Measurements from ENCODE around the gene CREM.

The CREM gene

GRCh38 chr10:35119378-35119777 is 7.3 kb upstream of the CREM start:
- Mint-ChIP-seq H3K27me3 (peaks cover 6% of the 10 kb centered on the region), H3K4me1 (peaks cover 6% of the 10 kb centered on the region), H3K36me3 (no peaks in the 10 kb centered on the region), H3K27ac (no peak overlapping the region), H3K9me3 (no peaks in the 10 kb centered on the region), H3K4me3 (no peak overlapping the region)
- CTCF ChIA-PET: interaction anchor here (0.7 to 5.3 kb wide), 20 partner anchors 9 to 516 kb away, joined by 3 to 54 read pairs (median 4); partner anchors contain the start of gene GJD4
- DNase-seq: no peak

- peak overlapping the region; percentile 29 for H3K27ac Mint-ChIP-seq
- peak overlapping the region; percentile 2 for H3K4me3 Mint-ChIP-seq
- CTCF ChIA-PET: interaction anchor here (0.8 to 3.1 kb wide), 4 partner anchors 89 to 130 kb away, joined by 3 to 25 read pairs (median 10); no protein-coding TSS in a partner anchor
These were observed 2.1 kb upstream of the CREM start for GRCh38 chr10:35124540-35124939.

GRCh38 chr10:35126062-35126529 is 550 bp upstream of the CREM start:
- H3K4me1 Mint-ChIP-seq: peaks cover 49% of the 10 kb centered on the region
- no peak for DNase-seq
- CTCF ChIA-PET: interaction anchor here (0.6 to 5.6 kb wide), 14 partner anchors 24 to 131 kb away, joined by 3 to 67 read pairs (median 6); no protein-coding TSS in a partner anchor
- peaks cover 5% of the 10 kb centered on the region for H3K36me3 Mint-ChIP-seq
- H3K27me3 Mint-ChIP-seq: no peaks in the 10 kb centered on the region
- peak overlapping the region; percentile 86 for H3K4me3 Mint-ChIP-seq
- H3K9me3 Mint-ChIP-seq: no peaks in the 10 kb centered on the region
- peak overlapping the region; percentile 96 for H3K27ac Mint-ChIP-seq

More at GRCh38 chr10:35124540-35124939, 2.1 kb upstream of the CREM start:
- DNase-seq: no peak
- no peaks in the 10 kb centered on the region for H3K9me3 Mint-ChIP-seq
- H3K4me1 Mint-ChIP-seq: peaks cover 39% of the 10 kb centered on the region
- H3K27me3 Mint-ChIP-seq: no peaks in the 10 kb centered on the region
- H3K36me3 Mint-ChIP-seq: peaks cover 5% of the 10 kb centered on the region

DNA sequence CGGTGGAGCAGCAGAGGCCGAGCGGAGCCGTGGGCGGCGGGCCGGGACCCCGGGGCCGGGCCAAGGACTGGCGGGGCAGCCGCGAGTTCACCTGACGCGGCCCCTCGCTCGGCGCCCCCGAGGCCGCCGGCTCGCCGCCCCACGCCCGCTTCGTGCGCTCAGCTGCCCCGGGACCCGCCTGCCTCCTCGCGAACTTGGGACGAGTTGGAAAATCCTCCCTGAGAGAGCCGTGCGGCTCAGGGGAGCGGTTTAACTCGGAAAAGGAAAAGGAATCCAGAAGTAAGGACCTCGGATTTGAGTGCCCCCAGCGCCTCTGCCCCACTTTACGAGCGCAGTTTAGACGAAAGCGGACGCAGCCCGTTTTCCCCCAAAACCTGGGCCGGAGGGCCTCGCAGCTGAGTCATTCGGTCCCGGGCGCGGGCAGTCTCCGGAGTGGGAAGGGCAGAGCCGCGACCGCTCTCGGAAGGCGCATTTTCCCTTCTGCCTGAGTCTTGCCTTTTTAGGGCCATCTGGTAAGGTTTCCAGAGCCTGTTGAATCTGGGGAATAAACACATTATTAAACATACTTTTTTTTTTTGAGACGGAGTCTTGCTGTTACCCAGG is 744 bp downstream of the CREM start:
- Mint-ChIP-seq H3K4me3 (peak overlapping the region; percentile 86), H3K27me3 (no peaks in the 10 kb centered on the region), H3K27ac (peak overlapping the region; percentile 96), H3K4me1 (peaks cover 62% of the 10 kb centered on the region), H3K9me3 (no peaks in the 10 kb centered on the region), H3K36me3 (peaks cover 5% of the 10 kb centered on the region)
- peak; percentile 64 for DNase-seq
- CTCF ChIA-PET: interaction anchor here (0.9 to 5.6 kb wide), 7 partner anchors 65 to 93 kb away, joined by 4 to 67 read pairs (median 12); no protein-coding TSS in a partner anchor

DNA sequence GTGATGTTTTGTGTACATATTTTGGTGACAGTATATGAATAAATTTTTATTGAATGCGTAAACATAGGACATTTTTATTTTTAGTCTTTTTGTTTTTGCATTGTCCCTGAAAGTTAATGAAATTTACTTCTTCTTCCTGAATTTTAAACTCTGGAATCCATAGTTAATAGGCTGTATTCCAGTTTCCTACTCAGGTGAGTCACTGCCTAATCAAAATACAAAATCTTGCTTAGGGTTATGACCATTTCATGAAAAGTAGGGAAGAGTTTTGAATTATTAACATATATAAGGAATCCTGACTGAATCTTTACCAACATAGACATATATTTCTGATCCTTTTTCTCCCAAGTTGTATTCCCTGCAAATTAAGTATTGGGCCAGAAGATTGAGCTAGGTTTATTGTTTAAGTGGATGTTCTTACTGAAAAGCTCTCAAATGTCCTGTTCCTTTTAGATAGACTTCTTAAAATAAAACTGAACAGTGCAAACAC is 2.6 kb downstream of the CREM start:
- CTCF ChIA-PET: interaction anchor here (2.1 to 5.6 kb wide), 2 partner anchors 66 to 87 kb away, joined by 6 to 67 read pairs; no protein-coding TSS in a partner anchor
- peaks cover 75% of the 10 kb centered on the region for H3K4me1 Mint-ChIP-seq
- no peaks in the 10 kb centered on the region for H3K27me3 Mint-ChIP-seq
- H3K4me3 Mint-ChIP-seq: peak overlapping the region; percentile 86
- no peaks in the 10 kb centered on the region for H3K9me3 Mint-ChIP-seq
- peaks cover 7% of the 10 kb centered on the region for H3K36me3 Mint-ChIP-seq
- DNase-seq: no peak
- peak overlapping the region; percentile 96 for H3K27ac Mint-ChIP-seq

DNA sequence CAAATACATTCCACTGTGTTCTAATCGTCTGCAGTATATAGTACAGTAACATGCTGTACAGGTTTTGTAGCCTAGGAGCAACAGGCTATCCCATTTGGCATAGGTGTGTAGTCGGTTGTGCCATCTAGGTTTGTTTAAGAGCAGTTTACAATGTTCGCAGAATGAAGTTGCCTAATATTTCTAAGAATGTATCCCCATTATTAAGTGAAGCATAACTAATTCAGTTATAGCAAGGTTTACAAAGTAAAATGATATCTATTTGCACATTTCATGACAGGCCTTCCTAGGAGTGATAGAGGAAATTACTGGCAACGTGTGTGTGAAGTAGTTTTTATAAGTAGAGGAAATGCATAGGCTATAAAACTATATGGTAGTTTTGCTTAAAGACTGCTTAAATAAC is 4.0 kb downstream of the CREM start:
- Mint-ChIP-seq H3K4me1 (peaks cover 71% of the 10 kb centered on the region), H3K4me3 (peak overlapping the region; percentile 19)
- CTCF ChIA-PET: interaction anchor here (2.1 to 5.6 kb wide), 3 partner anchors 65 to 86 kb away, joined by 6 to 67 read pairs (median 36); no protein-coding TSS in a partner anchor

GRCh38 chr10:35132727-35133126 is 6.1 kb downstream of the CREM start:
- Mint-ChIP-seq H3K36me3 (peaks cover 7% of the 10 kb centered on the region), H3K9me3 (no peaks in the 10 kb centered on the region), H3K4me1 (peaks cover 76% of the 10 kb centered on the region), H3K4me3 (peak overlapping the region; percentile 11), H3K27ac (peak overlapping the region; percentile 84), H3K27me3 (no peaks in the 10 kb centered on the region)
- no peak for DNase-seq
- CTCF ChIA-PET: interaction anchor here (0.6 to 5.4 kb wide), 3 partner anchors 62 to 76 kb away, joined by 3 to 36 read pairs (median 3); no protein-coding TSS in a partner anchor

More for the DNA sequence above, 4.0 kb downstream of the CREM start:
- peaks cover 7% of the 10 kb centered on the region for H3K36me3 Mint-ChIP-seq
- no peaks in the 10 kb centered on the region for H3K9me3 Mint-ChIP-seq
- DNase-seq: no peak
- H3K27me3 Mint-ChIP-seq: no peaks in the 10 kb centered on the region
- H3K27ac Mint-ChIP-seq: peak overlapping the region; percentile 84

DNA sequence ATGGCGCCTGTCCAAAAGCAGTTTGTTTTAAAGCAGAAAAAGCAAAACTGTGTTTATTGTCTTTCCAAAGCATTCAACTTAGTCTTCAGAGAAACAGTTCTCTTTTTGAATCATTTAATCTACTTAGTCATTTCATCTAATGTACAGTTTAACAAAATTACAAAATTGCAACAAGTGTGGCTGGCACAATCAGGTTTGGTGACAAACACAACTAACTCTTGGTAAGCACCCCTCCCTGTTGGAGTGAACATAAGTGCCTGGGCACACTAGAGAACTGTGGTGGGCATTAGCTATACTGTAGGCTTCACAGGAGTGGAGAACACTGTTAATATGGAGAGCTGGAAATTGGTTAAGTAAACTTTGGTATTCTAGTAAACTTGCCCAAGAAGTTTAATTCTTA is 6.9 kb downstream of the CREM start:
- Mint-ChIP-seq H3K9me3 (no peaks in the 10 kb centered on the region), H3K27ac (peak overlapping the region; percentile 60), H3K36me3 (peaks cover 4% of the 10 kb centered on the region), H3K4me1 (peaks cover 71% of the 10 kb centered on the region), H3K27me3 (no peaks in the 10 kb centered on the region), H3K4me3 (no peak overlapping the region)
- CTCF ChIA-PET: interaction anchor here (5.4 kb wide), 1 partner anchor 62 kb away, joined by 36 read pairs; no protein-coding TSS in a partner anchor
- no peak for DNase-seq

DNA sequence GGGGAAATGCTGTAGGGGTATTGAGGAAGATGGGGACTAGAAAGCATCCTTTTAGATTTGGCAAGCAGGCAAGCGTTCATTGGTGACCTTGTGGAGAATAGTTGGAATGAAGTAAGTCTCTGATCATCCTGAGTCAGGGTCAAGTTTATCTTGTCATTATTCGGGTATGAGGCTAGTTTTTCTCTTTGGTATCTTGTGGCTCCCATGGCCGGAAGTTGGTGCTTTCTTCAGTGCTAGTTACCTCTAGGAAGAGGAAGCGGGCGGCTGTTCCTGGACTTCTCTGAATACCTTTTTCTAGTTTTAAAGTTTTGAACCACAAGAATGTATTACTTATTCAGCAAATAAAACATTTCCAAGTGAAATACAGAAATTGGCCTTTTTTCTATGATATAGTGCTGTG is 9.2 kb downstream of the CREM start:
- H3K27ac Mint-ChIP-seq: peak overlapping the region; percentile 86

DNA sequence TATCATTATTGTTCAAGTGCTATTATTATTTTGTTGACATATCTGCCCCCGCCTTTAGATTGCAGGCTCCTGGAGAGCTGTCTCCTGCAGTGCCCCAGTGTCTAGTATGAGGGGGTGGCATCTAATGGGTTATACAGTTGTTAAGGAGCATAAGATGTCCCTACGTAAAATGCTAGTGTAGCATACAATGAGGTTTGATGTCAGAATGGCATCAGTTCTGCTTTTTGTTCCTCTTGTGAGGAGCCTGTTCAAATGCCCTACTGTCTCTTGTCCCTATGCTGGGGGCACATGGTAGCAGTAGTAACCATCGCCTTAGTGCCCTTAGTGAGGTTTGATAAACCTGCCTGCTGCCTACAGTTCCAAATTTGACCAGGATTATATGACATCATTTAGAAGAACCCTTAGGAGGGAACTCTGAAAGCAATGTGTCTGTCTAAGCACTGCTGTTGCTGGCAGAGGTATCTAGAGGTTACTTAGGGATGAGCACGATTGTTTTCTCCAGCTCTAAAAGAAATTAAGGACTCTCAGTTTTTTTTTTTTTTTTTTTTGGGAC is 9.7 kb downstream of the CREM start:
- Mint-ChIP-seq H3K4me3 (no peak overlapping the region), H3K27ac (peak overlapping the region; percentile 86), H3K9me3 (no peaks in the 10 kb centered on the region), H3K4me1 (peaks cover 45% of the 10 kb centered on the region), H3K36me3 (peaks cover 2% of the 10 kb centered on the region), H3K27me3 (no peaks in the 10 kb centered on the region)
- DNase-seq: no peak
- CTCF ChIA-PET: no interaction called here

More for the DNA sequence above, 9.2 kb downstream of the CREM start:
- peaks cover 50% of the 10 kb centered on the region for H3K4me1 Mint-ChIP-seq
- H3K27me3 Mint-ChIP-seq: no peaks in the 10 kb centered on the region
- H3K4me3 Mint-ChIP-seq: peak overlapping the region; percentile 43
- CTCF ChIA-PET: interaction anchor here (1.2 to 5.4 kb wide), 2 partner anchors 7 to 59 kb away, joined by 3 to 36 read pairs; no protein-coding TSS in a partner anchor
- H3K36me3 Mint-ChIP-seq: peaks cover 2% of the 10 kb centered on the region
- no peaks in the 10 kb centered on the region for H3K9me3 Mint-ChIP-seq
- DNase-seq: peak; percentile 34

GRCh38 chr10:35140126-35140525 is 13.5 kb downstream of the CREM start:
- no peak overlapping the region for H3K27ac Mint-ChIP-seq
- no peaks in the 10 kb centered on the region for H3K27me3 Mint-ChIP-seq
- H3K4me3 Mint-ChIP-seq: no peak overlapping the region
- DNase-seq: no peak
- peaks cover 18% of the 10 kb centered on the region for H3K4me1 Mint-ChIP-seq
- H3K9me3 Mint-ChIP-seq: no peaks in the 10 kb centered on the region
- H3K36me3 Mint-ChIP-seq: peaks cover 12% of the 10 kb centered on the region
- CTCF ChIA-PET: no interaction called here

- H3K9me3 Mint-ChIP-seq: no peaks in the 10 kb centered on the region
- H3K4me1 Mint-ChIP-seq: peaks cover 13% of the 10 kb centered on the region
- H3K27me3 Mint-ChIP-seq: no peaks in the 10 kb centered on the region
These were observed 14.1 kb downstream of the CREM start for GRCh38 chr10:35140727-35141126.

DNA sequence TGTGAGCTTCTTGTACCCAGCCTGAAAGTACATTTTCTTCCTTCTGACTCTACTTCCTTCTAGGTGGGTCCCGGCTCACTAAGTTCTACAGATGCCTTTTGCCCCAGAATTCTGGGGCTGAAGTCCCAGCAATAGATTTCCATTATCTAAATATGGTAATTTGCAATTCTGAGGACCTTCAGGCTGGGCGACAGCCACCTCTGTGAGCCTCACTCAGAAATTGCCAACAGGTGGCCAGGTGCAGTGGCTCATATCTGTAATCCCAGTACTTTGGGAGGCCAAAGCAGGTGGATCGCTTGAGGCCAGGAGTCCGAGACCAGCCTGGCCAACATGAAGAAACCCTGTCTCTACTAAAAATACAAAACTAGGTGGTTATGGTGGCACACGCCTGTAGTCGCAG is 23.7 kb downstream of the CREM start:
- DNase-seq: no peak
- Mint-ChIP-seq H3K4me1 (peaks cover 39% of the 10 kb centered on the region), H3K9me3 (no peaks in the 10 kb centered on the region), H3K27ac (peak overlapping the region; percentile 85), H3K36me3 (peaks cover 17% of the 10 kb centered on the region), H3K4me3 (peak overlapping the region; percentile 34), H3K27me3 (no peaks in the 10 kb centered on the region)
- CTCF ChIA-PET: interaction anchor here (0.9 to 2.9 kb wide), 4 partner anchors 24 to 67 kb away, joined by 3 to 28 read pairs (median 6); partner anchors contain the start of gene CREM

More at GRCh38 chr10:35140727-35141126, 14.1 kb downstream of the CREM start:
- Mint-ChIP-seq H3K36me3 (peaks cover 13% of the 10 kb centered on the region), H3K27ac (no peak overlapping the region), H3K4me3 (no peak overlapping the region)
- CTCF ChIA-PET: no interaction called here
- DNase-seq: no peak

- CTCF ChIA-PET: interaction anchor here (1.6 kb wide), 1 partner anchor 22 kb away, joined by 3 read pairs; no protein-coding TSS in a partner anchor
- Mint-ChIP-seq H3K36me3 (peaks cover 17% of the 10 kb centered on the region), H3K27me3 (no peaks in the 10 kb centered on the region), H3K27ac (no peak overlapping the region), H3K9me3 (no peaks in the 10 kb centered on the region), H3K4me1 (peaks cover 37% of the 10 kb centered on the region), H3K4me3 (no peak overlapping the region)
- DNase-seq: no peak
These were observed 26.3 kb downstream of the CREM start for GRCh38 chr10:35152992-35153391.

Measured in activated naive CD4-positive, alpha-beta T cell treated with anti-CD3 and anti-CD28 coated beads, Interleukin-2, amount 10 ng/mL, durations not matched to agents 7 days and 5 days (primary cell).